NT2/D1 (cell line): ENCODE measurements around the gene LYZL4.

Experiments
- YY1 ChIP-seq: IDR thresholded peaks from 2 replicates; pipeline ENCODE4 v1.6.1; 2011; ENCODE audit not compliant: insufficient read length, insufficient read depth
- ZNF274 ChIP-seq: IDR thresholded peaks from 2 replicates; pipeline ENCODE4 v1.6.1; 2011; ENCODE audit warnings: mild to moderate bottlenecking, low read depth, low read length

- no peak for TF ChIP-seq ZNF274
- no peak for TF ChIP-seq YY1
Measured at GRCh38 chr3:42394579-42395288, 15.7 kb downstream of the LYZL4 start.
